Suprapubic skin (tissue), 4 donors: ENCODE data around the gene DUOXA1. TPM values are rescaled to one million over a fixed set of nuclear protein-coding genes. Genes with fewer than 3 reads are reported as not detected.
A peak's percentile ranks its signal among the peaks of the same experiment; 100 is the strongest.

Experiments
- DNase-seq, 2 donors: peaks; one replicate each; pipeline ENCODE4 v3.0.0-alpha.2; 2019; ENCODE audit warnings: low spot score in 2 of 2
- H3K27ac ChIP-seq: fragments of 200-600 bp; sonication (generic); one replicate; pipeline ENCODE4 v1.5.1; 2019
- H3K27me3 ChIP-seq: fragments of 200-600 bp; sonication (generic); one replicate; pipeline ENCODE4 v1.5.1; 2019
- H3K36me3 ChIP-seq: fragments of 200-600 bp; sonication (generic); one replicate; pipeline ENCODE4 v1.5.1; 2019
- H3K4me1 ChIP-seq: fragments of 200-600 bp; sonication (generic); one replicate; pipeline ENCODE4 v1.5.1; 2019
- H3K4me3 ChIP-seq: fragments of 200-600 bp; sonication (generic); one replicate; pipeline ENCODE4 v1.5.1; 2019; ENCODE audit warnings: mild to moderate bottlenecking
- H3K9me3 ChIP-seq: fragments of 200-600 bp; sonication (generic); one replicate; pipeline ENCODE4 v1.5.1; 2019
- CTCF ChIP-seq, 2 donors: fragments of 200-600 bp in 1 of 2; fragments of 450-650 bp in 1 of 2; sonication (generic) in 1 of 2; IDR thresholded peaks; one replicate each; pipeline ENCODE4 v1.5.1; 2016 to 2019; ENCODE audit warnings: antibody characterized with exemption in 2 of 2, mild to moderate bottlenecking in 1 of 2, moderate library complexity in 1 of 2
- EP300 ChIP-seq: sonication (generic); formaldehyde crosslinking; IDR thresholded peaks from one replicate; pipeline ENCODE4 v1.6.1; 2017; ENCODE audit warnings: antibody characterized with exemption
- POLR2A ChIP-seq, 2 donors: fragments of 450-650 bp; IDR thresholded peaks; one replicate each; pipeline ENCODE4 v1.6.1; 2017; ENCODE audit warnings: antibody characterized with exemption in 2 of 2, mild to moderate bottlenecking in 2 of 2, moderate library complexity in 2 of 2
- POLR2AphosphoS5 ChIP-seq, 3 donors: sonication (generic); formaldehyde crosslinking; IDR thresholded peaks; one replicate each; pipeline ENCODE4 v1.6.1; 2017; ENCODE audit warnings: antibody characterized with exemption in 3 of 3
- WGBS: methylation state at CpG from one replicate; pipeline ENCODE4 v1.1.5; 2018; 5-methylcytosine and 5-hydroxymethylcytosine counted together
- total RNA-seq, 4 donors: library from RNA; depleted of rRNA; stranded (reverse); fragments of >200 nt; gene quantifications; one replicate each; pipeline ENCODE4 v1.1.0, GENCODE V29; 2016

Gene DUOXA1
- total RNA-seq, 4 donors from 2014 or later: 65.6 to 178 (median 89.6) TPM

- Histone ChIP-seq H3K27ac (peak overlapping the region; percentile 40), H3K36me3 (peaks cover 7% of the 10 kb centered on the region), H3K4me3 (no peak overlapping the region), H3K9me3 (no peaks in the 10 kb centered on the region), H3K4me1 (peaks cover 53% of the 10 kb centered on the region), H3K27me3 (no peaks in the 10 kb centered on the region)
- no peak for DNase-seq
- TF ChIP-seq CTCF (IDR thresholded peaks at IDR 0.05): no peak
- no peak for TF ChIP-seq POLR2AphosphoS5 (IDR thresholded peaks at IDR 0.05)
- no peak for TF ChIP-seq POLR2A (IDR thresholded peaks at IDR 0.05)
- no peak for TF ChIP-seq EP300
- WGBS: 83% methylated on average over 6 of the region's 14 CpGs
Measured at GRCh38 chr15:45161666-45162065, 32.0 kb upstream of the DUOXA1 start.

GRCh38 chr15:45157974-45158373 lies 28.3 kb upstream of the DUOXA1 start:
- peaks cover 36% of the 10 kb centered on the region for H3K4me1 ChIP-seq
- 29% methylated on average over 1 of the region's 1 CpG for whole genome bisulfite sequencing
- H3K27ac ChIP-seq: peak overlapping the region; percentile 24
- DNase-seq: no peak
- no peak overlapping the region for H3K4me3 ChIP-seq
- H3K36me3 ChIP-seq: peaks cover 13% of the 10 kb centered on the region
- no peaks in the 10 kb centered on the region for H3K27me3 ChIP-seq
- TF ChIP-seq POLR2A (IDR thresholded peaks at IDR 0.05) (no peak), EP300 (no peak), POLR2AphosphoS5 (IDR thresholded peaks at IDR 0.05) (no peak), CTCF (IDR thresholded peaks at IDR 0.05) (no peak)
- no peaks in the 10 kb centered on the region for H3K9me3 ChIP-seq

- H3K9me3 ChIP-seq: no peaks in the 10 kb centered on the region
- 72% methylated on average over 7 of the region's 7 CpGs for WGBS
- H3K4me3 ChIP-seq: no peak overlapping the region
- TF ChIP-seq POLR2A (IDR thresholded peaks at IDR 0.05) (no peak), CTCF (IDR thresholded peaks at IDR 0.05) (no peak)
- H3K4me1 ChIP-seq: peaks cover 25% of the 10 kb centered on the region
- H3K27me3 ChIP-seq: no peaks in the 10 kb centered on the region
- DNase-seq: no peak
- peak overlapping the region; percentile 24 for H3K27ac ChIP-seq
- H3K36me3 ChIP-seq: peaks cover 22% of the 10 kb centered on the region
Measured at GRCh38 chr15:45156744-45157455, 27.2 kb upstream of the DUOXA1 start.

- Histone ChIP-seq H3K27ac (no peak overlapping the region), H3K4me1 (peaks cover 20% of the 10 kb centered on the region), H3K9me3 (no peaks in the 10 kb centered on the region), H3K4me3 (no peak overlapping the region), H3K27me3 (no peaks in the 10 kb centered on the region), H3K36me3 (peaks cover 32% of the 10 kb centered on the region)
- no peak for DNase-seq
- WGBS: 97% methylated on average over 8 of the region's 8 CpGs
- TF ChIP-seq EP300: no peak
- no peak for TF ChIP-seq POLR2A (IDR thresholded peaks at IDR 0.05)
- no peak for TF ChIP-seq CTCF (IDR thresholded peaks at IDR 0.05)
- no peak for TF ChIP-seq POLR2AphosphoS5 (IDR thresholded peaks at IDR 0.05)
Measured at GRCh38 chr15:45155739-45156138, 26.1 kb upstream of the DUOXA1 start.

- TF ChIP-seq POLR2AphosphoS5 (IDR thresholded peaks at IDR 0.05): no peak
- TF ChIP-seq POLR2A (IDR thresholded peaks at IDR 0.05): no peak
- no peak for TF ChIP-seq CTCF (IDR thresholded peaks at IDR 0.05)
- TF ChIP-seq EP300: no peak
- no peaks in the 10 kb centered on the region for H3K9me3 ChIP-seq
- no peak for DNase-seq
- peaks cover 35% of the 10 kb centered on the region for H3K36me3 ChIP-seq
- no peaks in the 10 kb centered on the region for H3K27me3 ChIP-seq
- 94% methylated on average over 35 of the region's 36 CpGs for WGBS
- no peak overlapping the region for H3K4me3 ChIP-seq
- no peak overlapping the region for H3K27ac ChIP-seq
- H3K4me1 ChIP-seq: peaks cover 11% of the 10 kb centered on the region
Measured at GRCh38 chr15:45151998-45152828, 22.5 kb upstream of the DUOXA1 start.
